HG02798 (cell line): ENCODE results near the gene KIAA1958.

Experiments used
- ATAC-seq: cut with Tn5 transposase; IDR thresholded peaks from one replicate; pipeline ENCODE4 v1.9.1; 2021; ENCODE audit warnings: mild to moderate bottlenecking; ENCODE audit not compliant: unreplicated experiment, poor library complexity

Gene KIAA1958, protein sequence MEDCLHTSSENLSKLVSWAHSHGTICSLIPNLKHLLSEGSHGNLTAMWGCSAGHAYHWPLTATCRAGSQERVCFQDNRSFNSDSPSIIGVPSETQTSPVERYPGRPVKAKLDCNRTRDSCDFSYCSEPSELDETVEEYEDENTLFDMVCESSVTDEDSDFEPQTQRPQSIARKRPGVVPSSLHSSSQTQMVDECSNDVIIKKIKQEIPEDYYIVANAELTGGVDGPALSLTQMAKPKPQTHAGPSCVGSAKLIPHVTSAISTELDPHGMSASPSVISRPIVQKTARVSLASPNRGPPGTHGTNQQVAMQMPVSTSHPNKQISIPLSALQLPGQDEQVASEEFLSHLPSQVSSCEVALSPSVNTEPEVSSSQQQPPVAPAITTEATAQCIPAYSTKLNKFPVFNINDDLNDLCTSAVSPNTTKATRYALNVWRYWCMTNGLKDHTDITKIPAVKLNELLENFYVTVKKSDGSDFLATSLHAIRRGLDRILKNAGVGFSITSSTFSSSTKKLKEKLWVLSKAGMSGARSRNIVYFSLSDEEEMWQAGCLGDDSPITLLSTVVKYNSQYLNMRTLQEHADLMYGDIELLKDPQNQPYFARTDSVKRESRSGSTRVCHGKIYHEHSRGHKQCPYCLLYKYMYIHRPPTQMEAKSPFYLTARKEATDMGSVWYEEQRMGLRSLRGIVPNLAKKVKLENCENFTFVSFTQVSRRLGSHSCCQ

DNA sequence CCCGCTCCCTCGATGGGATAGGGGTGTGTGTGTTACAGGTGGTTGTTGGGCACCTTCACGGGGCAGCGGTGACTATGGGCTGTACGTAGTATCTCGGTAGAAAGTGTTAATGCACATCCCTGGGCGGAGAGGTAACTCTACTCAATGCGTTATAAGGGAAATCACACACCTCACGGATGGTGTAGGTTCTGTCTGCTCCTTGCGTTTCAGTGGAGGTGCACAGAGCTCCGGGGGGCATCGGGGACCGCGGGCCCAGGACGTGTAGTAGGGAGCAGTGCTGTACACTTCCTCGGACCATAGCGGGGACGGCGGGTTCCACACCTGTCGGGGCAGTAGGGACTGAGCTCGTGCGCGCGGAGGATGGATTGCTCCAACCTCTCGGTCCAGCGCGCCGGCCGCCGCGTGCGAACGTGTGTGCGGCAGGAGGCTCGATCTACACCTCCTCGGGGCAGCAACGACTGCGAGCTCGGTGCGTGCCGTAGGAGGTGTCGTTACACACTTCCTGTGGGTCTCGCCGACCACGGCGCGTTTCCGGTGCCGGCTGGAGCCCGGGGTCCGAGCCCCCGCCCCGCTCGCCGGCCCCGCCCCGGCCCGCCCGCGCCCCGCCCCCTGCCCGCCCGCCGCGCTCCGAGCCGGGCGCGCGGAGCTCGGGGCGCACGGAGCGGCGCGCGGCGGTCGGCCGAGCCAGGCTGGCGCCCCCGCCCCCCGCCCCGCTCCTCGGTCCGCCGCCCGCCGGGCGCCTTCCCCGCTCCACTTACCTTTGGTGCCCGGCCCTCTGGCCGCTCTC is at the start of gene KIAA1958:
Gene KIAA1958, plus strand, starts transcription at position 607 of the 787 bp plus-strand sequence. CDS start 87,254 bp downstream, outside the sequence.
- peak; percentile 95 for ATAC-seq

DNA sequence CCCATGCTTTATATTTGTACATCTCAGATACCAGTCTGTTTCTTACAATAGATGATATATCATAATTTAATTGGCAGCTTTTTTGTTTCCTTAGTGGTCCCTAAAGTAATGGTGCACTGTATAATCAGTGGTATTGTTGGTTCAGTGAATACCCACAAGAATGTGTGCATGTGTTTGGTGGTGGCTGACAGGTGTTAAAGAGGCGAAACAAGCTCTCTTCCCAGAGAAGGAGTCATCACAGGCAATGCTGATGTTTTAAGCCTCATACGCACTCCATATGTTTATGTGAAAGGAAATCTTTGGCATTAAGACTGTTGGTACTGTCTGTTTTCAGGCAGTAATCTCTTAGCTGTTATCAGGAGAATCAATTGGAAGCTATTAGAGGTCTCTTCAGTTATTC is 49.2 kb upstream of the KIAA1958 start:
- ATAC-seq: no peak

DNA sequence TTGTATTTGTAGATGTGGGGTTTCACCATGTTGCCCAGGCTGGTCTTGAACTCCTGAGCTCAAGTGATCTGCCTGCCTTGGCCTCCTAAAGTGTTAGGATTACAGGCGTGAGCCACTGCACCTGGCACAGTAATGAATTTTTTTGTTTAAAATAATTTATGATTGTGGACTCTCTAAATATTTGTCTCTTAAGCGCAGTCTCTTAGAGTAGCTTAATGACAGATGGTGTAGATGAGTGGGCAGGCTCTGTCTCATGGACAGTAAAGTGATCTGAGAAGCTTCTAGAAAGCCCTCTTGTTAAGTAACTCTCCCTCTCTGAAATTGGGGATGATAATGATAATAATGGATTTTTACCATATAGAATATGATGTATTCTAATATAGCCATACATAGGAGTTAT is 47.5 kb upstream of the KIAA1958 start:
- ATAC-seq: no peak

DNA sequence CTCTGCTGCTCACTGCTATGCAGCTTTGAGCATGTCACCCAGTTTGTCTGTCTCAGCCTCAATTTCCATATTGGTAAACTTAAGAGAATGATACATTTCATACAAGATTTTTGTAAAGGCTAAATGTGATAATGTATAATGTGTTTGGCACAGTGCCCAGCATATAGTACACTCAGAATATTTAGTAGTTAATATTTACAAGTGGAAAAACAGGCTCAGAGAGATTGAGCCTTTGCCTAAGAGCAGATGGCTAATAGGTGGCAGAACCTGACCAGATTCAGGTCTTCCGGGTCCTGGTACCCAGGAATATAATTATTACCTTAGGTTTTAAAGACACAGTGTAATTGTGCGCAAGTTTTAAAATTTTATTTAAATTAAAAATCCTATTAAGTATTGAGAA is 46.8 kb upstream of the KIAA1958 start:
- no peak for ATAC-seq

DNA sequence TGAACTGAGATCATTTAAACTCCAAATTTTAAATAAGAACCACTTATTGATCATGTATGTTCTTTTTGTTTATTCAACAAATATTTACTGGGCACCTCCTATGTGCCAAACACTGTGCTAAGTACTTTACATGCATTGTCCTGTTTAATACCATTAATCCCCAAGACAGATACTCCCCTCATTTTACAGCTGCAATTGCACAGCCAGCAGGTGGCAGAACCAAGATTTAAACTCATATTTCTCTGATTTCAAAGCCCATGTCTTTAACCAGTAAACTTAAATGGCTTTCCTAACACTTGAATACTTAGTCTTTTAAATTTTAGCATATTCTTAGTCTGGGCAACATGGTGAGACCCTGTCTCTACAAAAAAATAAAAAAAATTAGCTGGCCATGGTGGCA is 43.4 kb upstream of the KIAA1958 start:
- ATAC-seq: no peak

DNA sequence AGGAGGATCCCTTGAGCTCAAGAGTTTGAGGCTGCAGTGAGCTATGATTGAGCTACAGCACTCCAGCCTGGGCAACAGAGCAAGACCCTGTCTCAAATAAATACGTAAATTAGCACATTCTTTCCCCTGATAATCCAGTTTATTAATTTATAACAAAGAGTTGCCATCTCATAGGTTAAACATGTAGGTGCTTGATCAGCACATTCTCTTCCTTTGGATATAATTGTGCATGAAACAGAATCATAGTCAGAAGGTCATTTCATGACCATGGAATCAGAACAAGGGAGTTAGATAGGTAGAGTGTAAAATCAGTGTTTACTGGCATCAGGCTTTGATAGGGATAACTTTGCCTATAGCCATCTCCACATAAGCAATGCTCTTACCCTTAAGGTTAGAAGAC is 43.0 kb upstream of the KIAA1958 start:
- no peak for ATAC-seq

DNA sequence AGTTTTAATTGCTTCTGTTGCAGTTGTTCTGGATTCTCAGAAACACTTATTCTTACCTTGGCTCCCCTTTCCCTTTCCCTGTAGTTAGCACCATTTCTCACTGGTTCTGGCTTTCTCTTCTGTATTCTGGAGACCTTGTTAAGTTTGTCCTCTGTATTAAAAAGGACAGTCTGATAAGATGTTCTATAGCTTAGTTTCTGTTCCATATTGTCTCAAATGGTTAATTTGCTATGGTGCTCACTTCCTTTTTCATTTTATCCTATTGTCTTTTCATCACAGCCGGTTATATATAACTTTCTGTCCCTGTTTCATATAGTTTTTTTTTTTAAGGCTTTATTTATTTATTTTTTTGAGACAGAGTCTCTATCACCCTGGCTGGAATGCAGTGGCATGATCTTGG is 41.4 kb upstream of the KIAA1958 start:
- ATAC-seq: no peak

DNA sequence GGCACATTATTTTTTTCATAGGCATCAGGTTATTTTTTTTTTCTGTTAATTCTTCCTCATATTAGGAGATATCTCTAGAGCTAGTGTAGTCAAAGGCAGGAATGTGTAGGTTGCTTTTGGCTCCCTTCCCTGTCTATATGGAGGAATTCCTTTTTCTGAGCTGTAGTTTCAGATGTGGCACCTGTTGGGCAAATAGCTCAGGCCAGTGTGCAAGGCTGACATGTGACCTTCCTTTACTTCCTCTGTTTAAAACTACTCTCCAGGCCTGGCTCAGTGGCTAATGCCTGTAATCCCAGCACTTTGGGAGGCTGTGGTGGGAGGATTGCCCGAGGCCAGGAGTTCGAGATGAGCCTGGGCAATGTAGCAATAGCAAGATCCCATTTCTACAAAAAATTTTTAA is 40.5 kb upstream of the KIAA1958 start:
- ATAC-seq: no peak

DNA sequence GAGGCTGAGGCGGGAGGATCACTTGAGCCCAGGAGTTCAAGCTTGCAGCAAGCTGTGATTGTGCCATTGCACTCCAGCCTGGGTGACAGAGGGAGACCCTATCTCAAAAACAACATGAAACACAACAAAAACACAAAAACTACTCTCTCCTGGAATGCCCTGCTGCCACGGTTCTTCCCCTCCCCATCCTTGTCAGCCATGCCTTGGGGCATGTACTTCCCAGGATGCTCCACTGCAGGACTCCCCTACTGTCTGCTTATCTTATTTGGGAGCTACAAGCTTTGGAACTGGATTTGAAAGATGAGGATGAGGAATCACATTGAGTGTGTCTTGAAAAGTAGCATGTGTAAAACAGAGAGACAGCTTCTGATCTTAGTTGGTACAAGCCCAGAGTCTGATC is 40.1 kb upstream of the KIAA1958 start:
- no peak for ATAC-seq

DNA sequence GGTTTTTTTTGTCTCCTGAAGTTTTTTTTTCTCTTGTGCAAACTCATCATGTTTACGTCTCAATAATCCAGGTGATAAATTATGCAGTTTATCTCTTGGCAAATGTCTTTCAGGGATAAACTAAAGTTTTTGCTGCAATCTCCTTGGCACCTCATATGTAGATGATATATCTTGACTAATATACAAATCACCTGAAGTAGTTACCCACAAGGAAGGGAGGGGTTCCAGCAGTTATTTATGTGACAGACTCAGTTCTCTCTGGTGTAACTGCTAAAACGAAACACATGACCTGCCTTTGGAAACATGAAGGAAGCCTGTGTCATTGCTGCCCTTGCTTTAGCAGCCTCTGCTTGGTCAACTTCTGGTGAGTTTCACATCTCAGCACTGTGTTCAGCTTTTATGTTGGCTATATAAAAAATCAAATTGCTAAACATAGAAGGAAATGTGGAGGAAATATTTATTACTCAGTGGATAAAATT is 39.3 kb upstream of the KIAA1958 start:
- no peak for ATAC-seq

DNA sequence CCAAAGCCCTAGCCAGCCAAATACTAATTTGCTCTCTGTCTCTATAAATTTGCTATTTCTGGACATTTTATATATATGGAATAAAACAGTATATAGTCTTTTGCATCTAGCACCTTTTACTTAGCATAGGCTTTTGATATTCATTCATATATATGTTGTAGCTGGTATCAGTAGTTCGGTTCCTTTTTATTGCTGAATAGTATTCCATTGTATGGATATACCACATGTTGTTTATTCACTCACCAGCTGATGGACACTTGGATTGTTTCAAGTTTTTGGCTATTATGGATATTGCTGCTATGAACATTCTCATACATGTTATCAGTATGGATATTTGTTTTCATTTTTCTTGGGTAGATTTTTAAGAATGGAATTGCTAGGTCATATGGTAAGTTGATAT is 23.8 kb upstream of the KIAA1958 start:
- no peak for ATAC-seq

DNA sequence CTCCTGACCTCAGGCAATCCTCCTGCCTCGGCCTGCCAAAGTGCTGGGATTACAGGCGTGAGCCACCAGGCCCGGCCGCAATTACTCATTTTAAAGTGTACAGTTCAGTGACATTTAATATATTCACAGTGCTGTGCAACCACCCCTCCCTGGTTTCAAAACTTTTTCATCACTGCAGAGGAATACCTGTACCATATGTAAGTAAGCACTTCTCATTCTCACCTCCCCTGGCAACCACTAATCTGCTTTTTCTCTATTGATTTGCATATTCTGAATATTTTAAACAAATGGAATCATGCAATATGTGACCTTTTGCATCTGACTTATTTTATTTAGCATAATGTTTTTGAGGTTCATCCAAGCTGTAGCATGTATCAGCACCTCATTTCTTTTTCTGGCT is 21.3 kb upstream of the KIAA1958 start:
- no peak for ATAC-seq

DNA sequence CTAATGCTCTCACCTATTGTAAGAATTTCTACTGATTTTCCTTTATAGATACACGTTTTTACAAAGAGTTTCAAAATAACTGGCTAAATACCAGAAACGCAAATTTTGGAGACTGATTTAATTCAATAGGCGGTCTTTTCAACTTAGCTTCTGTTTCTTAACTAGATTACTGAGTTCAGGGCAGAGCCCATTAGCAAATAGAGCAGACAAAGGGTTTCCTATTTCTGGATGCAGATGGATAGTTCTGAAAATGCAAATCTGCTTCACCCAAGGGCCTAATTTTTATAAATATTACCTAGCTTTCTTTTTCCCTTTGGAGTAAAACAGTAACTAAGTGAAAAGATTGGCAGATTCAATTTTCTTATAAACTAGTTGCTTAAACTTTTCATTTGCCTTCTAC is 13.6 kb upstream of the KIAA1958 start:
- ATAC-seq: no peak

DNA sequence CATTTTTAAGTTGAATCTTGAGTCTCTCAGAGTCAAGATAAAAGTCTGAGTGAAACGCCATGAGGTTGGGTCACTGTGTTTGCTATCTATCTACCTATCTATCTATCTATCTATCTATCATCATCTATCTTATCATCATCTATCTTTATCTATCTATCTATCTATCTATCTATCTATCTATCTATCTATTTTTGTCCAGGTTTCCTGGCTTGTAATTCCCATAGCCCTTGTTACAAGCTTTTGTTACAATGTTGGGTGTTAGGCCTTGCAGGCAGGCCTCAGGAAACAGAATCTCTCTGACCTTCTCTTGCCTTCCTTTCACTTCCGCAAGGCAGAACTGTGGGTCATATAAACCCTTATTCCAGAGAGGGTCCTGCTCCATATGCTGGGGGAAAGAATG is 12.6 kb upstream of the KIAA1958 start:
- no peak for ATAC-seq

DNA sequence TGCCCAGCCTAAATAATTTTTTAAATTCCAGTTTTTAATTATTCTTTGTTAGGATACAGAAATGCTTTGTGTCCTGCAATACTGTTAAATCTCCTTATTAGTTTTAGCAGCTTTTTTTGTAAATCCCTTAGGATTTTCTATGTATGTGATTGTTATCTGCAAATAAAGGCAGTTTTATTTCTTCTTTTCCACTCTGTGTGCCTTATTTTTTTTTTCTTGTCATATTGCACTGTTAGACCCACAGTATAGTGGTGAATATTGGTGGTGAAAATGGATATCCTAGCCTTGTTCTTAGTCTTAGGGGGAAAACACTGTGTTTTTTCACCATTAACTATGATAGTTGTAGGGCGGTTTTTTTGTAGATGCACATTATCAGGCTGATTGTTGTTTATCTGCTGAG is 11.3 kb upstream of the KIAA1958 start:
- ATAC-seq: no peak

DNA sequence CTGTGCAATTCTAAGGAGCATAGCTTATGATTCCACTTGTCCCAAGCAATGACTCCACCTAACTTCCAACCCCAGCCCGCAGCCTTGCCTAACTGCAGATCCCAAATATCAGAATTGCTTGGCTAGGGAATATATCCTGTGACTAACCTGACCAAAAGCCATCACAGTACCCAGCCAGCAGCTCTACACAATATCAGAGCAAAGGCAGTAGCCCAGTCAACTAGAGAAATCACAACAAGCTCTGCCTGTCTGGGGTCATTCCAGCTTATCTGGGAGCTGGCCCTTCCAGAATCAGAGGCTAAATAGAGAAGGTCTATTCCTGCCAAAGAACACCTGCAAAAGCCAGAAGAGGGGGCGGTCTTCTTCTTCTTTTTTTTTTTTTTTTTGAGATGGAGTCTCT is 9.3 kb upstream of the KIAA1958 start:
- no peak for ATAC-seq

DNA sequence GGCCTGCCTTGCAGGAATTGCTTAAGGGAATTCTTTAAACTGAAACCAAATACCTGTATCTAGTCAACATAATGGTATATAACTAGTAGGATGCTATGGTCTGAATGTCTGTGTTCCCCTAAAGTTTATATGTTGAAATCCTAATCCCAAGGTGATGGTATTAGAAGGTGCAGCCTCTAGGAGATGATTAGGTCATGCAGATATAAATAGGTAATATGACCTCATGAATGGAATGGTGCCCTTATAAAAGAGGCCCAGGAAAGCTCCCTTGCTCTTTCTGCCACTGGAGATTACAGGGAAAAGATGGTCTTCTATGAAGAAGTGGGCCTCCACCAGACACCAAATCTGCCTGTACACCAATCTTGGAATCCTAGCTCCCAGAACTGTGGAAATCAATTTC is 7.4 kb upstream of the KIAA1958 start:
- ATAC-seq: no peak

DNA sequence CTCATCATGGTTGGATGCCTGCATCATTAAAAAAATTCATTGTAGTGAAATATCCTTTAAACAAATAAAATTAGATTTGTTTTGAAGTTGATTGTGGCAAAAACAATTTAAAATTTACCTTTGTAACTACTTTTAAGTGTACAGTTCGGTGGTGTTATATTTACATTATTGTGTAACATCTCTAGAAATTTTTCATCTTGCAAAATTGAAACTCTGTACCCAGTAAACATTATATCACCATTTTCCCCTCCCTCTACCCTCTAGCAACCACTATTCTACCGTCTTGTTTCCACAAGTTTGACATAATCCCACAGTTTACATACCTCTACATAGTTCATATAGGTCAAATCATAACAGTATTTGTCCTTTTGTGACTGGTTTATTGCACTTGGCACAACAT is 2.0 kb upstream of the KIAA1958 start:
- no peak for ATAC-seq

DNA sequence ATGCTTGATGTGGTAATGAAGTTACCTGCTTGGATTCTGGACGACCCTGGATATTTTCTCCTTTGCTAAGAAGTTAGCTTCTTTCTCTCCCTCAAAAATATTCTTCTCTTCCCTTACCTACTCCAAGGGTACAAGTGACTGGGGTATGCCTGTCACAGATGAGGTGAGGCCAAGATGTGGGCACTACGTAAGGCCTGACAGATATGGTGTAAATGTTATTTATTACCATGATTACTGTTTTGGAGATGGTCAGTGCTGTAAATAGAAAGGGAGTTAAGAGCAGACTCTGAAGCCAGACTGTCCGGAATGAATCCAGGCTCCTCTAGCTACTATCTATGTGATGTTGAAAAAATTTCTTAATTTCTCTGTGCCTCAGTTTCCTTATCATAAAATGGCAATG is 1.1 kb upstream of the KIAA1958 start:
- no peak for ATAC-seq

DNA sequence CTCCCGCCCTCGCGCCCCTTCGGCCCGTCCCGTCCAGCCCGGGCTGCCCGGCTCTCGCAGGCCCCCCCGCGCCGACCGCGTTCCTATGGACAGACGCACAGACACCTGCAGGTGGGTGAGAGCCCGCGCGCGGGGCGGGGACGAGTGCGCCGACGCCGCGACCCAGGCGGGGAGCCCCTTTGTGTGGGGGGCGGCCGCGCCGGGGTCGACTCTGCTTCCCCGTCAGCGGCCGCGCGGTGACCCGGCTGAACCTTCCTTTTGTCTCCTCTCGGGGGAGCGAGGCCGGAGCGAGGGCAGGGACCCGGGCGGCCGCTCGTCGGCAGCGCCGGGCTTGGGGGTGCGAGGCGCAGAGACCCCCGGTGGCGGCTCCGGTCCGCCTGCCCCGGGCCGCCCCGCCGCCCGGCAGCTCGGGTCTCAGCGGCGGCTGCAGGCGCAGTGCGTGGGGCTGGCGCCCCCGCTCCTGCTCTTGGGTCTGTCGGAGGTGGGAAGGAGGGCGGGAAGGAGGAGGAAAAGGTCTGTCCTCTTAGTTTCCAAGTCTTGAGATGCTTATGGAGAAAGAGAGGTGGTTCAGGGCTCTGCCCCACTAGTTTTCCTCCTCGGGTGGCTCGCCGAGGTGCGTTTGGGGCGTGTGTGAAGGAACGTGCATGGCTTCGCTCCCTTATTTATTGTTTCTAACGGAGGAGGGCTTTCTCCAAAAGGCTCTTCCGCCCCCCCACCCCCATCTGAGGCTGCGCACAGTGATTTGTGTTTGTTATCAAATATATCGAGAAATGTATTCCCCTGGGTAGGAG is 576 bp downstream of the KIAA1958 start:
- ATAC-seq: peak; percentile 59
